HG03457 (cell line): Measurements from ENCODE around the gene PNMA6F.
"Not testable (repeated sequence)": the region's sequence is repeated elsewhere in the genome, so short reads cannot be mapped to it uniquely, and the experiment has no call there.

Source experiments
- ATAC-seq: cut with Tn5 transposase; IDR thresholded peaks from one replicate; pipeline ENCODE4 v1.9.1; 2021; ENCODE audit warnings: moderate number of reproducible peaks; ENCODE audit not compliant: unreplicated experiment

PNMA6F gene

GRCh38 chrX:153303276-153304262 lies 18.0 kb downstream of the PNMA6F start:
- no peak for ATAC-seq

DNA sequence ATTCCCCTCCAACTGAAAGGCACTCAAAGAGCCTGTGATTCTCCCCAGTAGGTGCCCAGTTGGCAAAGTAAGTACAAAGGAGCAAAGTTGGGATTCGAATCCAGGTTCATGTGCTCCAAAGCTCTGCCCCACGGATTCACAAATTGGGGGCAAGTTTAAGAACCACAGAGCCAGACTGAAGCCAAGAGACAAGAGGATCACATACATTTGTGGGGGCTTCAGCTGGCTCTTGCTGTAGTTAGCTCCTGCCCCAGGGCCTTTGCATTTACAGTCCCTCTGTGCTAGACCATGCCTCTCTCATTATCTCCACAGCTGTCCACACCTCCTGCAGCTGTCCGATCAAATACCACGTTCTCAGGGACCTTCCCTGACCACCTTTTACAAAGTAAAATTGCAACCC lies 18.8 kb downstream of the PNMA6F start:
- ATAC-seq = no peak

DNA sequence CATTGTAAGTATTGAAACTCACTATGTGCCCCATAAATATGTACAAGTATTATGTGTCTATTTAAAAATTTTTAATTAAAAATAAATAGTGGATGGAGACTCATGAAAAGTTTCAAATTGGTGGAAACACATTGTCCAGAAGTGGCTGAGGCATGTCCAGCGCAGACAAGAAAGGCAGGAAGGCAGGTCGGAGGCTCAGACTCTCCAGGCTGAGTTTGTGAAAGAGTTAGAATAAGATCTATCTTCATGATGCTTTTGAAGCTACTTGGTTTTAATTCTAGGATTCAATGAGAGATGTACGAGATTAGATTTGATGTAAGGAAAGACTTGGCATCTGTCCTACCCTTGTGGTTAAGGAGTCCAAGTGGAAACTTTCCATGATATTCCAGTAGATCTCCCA lies 19.8 kb downstream of the PNMA6F start:
- no peak for ATAC-seq

GRCh38 chrX:153299855-153300254 lies 21.7 kb downstream of the PNMA6F start:
- ATAC-seq = no peak

GRCh38 chrX:153297376-153297775 lies 24.2 kb downstream of the PNMA6F start:
- ATAC-seq = no peak

- not testable (repeated sequence) for ATAC-seq
Observed at GRCh38 chrX:153293485-153294071, 28.0 kb downstream of the PNMA6F start.

DNA sequence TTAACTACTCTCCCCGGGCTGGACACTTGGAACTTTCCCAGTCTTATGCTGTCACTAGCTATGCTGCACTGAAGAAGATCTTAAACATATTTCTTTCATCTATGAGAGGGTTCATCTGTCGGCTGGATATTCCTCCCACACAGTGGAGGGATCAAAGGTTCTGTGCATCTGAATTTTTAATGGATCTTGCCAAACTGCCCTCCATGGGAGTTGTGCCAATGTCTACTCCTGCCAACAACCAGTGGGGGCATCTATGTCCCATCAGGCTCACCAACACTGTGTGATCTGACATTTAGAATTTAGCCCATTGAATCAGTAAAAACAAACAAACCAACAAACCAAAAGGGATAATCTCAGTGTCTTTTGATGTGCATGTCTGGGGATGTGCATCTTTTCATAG lies 32.8 kb downstream of the PNMA6F start:
- not testable (repeated sequence) for ATAC-seq

- not testable (repeated sequence) for ATAC-seq
Observed at GRCh38 chrX:153285678-153286077, 35.9 kb downstream of the PNMA6F start.

GRCh38 chrX:153283982-153284381 lies 37.6 kb downstream of the PNMA6F start:
- not testable (repeated sequence) for ATAC-seq

GRCh38 chrX:153281784-153282183 lies 39.8 kb downstream of the PNMA6F start:
- ATAC-seq = not testable (repeated sequence)

DNA sequence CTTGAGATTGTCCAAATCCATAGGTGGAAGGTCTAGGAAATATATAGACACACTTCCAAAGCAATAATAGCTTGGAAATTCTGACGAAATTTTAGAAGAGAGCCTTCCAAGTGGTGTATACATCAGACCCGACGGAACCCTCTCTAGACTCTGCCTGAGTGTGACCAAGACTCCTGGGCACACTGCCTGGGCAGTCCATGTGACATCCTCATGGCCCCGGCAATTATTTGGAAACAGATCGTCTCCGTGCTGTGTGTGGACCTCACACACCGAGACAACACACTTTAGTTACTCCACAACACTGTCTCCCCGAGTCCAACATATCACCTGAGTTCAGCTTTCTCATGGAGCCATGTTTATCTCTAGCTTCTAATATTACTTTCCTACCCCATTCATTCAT lies 42.3 kb downstream of the PNMA6F start:
- ATAC-seq = not testable (repeated sequence)

GRCh38 chrX:153276049-153276448 lies 45.5 kb downstream of the PNMA6F start:
- not testable (repeated sequence) for ATAC-seq

GRCh38 chrX:153275418-153275817 lies 46.1 kb downstream of the PNMA6F start:
- ATAC-seq = not testable (repeated sequence)

- not testable (repeated sequence) for ATAC-seq
Observed at GRCh38 chrX:153272584-153272983, 49.0 kb downstream of the PNMA6F start.

DNA sequence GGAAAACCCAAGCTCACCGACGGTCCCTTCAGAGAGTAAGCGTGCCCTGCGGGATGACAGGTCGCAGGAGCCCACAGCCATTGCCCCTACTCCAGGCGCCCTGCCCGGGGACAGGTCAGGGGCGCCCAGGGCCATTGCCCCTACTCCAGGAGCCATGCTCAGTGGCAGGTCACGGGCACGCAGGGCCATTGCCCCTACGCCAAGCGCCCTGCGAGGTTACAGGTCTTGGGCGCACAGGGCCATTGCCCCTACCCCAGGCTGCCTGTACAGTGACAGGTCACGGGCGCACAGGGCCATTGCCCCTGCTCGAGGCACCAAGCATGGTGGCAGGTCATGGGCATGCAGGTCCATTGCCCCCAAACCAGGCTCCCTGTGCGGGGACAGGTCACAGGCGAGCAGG lies 49.5 kb downstream of the PNMA6F start:
- not testable (repeated sequence) for ATAC-seq
